SK-N-MC (cell line): Measurements from ENCODE around the gene TAF4.

Experiments used
- EZH2 ChIP-seq: fragments of 200-600 bp; sonication (generic); IDR thresholded peaks from one replicate; pipeline ENCODE4 v1.6.1; 2017; ENCODE audit warnings: antibody characterized with exemption
- FOXP2 ChIP-seq: optimal IDR thresholded peaks from 2 replicates; pipeline ENCODE3; 2011; ENCODE audit warnings: mild to moderate bottlenecking, moderate library complexity; ENCODE audit not compliant: insufficient read depth; ENCODE audit errors: extremely low read length, control extremely low read depth
- POLR2AphosphoS5 ChIP-seq: IDR thresholded peaks from 2 replicates; pipeline ENCODE4 v1.6.1; 2012; ENCODE audit warnings: mild to moderate bottlenecking, low read depth, low read length, borderline replicate concordance

GRCh38 chr20:61979701-61980635 lies 85.7 kb downstream of the TAF4 start:
- no peak for TF ChIP-seq EZH2
- no peak for TF ChIP-seq POLR2AphosphoS5
- no peak for TF ChIP-seq FOXP2
